Fibroblast of the aortic adventitia (primary cell): ENCODE measurements around the gene MTHFD1. TPM values are rescaled to one million over a fixed set of nuclear protein-coding genes. Genes with fewer than 3 reads are reported as not detected.

Experiments
- DNase-seq: peaks from one replicate; pipeline ENCODE4 v3.0.0-alpha.2; 2010; ENCODE audit warnings: low read depth
- H3K4me3 ChIP-seq: 2 replicates; pipeline ENCODE4 v1.5.1; 2011; ENCODE audit warnings: low read depth, mild to moderate bottlenecking, control low read depth, low read length, moderate library complexity
- CTCF ChIP-seq: IDR thresholded peaks from 2 replicates; pipeline ENCODE4 v1.5.1; 2011; ENCODE audit warnings: mild to moderate bottlenecking, low read length, control low read depth, inconsistent platforms; ENCODE audit not compliant: insufficient read depth
- total RNA-seq: library from RNA; depleted of rRNA; stranded (reverse); fragments of >200 nt; gene quantifications from 2 replicates; pipeline ENCODE4 v1.2.3, GENCODE V29; 2012; ENCODE audit warnings: low replicate concordance

MTHFD1 gene
- total RNA-seq, 1 donor, result 73.1 TPM

DNA sequence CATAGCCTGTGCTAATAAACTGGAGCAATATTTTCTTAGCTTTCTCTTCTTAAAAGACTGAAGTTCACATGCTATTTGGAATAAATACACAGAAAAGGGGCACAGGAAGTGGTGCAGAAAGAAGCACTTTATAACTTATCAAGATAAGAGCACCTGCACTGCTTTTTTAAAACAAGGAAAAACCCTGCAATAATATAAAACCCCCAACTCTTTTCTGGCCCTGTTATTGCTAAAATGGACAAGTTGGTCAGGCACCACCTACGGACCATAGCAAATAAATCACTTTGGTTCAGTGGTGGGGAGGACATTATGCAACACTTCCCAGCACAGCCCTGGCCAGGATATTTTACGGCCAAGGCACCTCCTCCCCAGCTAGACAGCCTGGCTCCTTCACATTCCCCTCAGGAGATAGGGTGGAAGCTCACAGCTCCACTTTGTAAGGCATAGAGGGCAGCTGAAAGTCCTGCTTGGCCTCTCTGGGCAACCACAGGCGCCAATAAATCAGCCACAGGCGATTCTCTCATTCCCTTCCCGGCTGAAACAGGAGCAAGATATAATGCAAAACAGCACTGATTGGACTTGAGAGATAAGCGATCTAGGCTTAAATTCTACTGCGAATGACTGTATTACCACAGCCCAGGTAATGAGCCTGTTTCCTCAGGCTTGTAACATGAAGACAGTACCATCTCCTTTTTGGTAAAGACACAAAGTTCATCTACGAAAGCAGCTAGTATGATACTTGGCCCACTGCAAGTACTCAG lies 113.4 kb downstream of the MTHFD1 start:
- peak; percentile 32 for TF ChIP-seq CTCF
- DNase-seq, result peak; percentile 88
- peak overlapping the region; percentile 89 for H3K4me3 ChIP-seq

- TF ChIP-seq CTCF, result no peak
- peak overlapping the region; percentile 89 for H3K4me3 ChIP-seq
- DNase-seq, result no peak
Measured at GRCh38 chr14:64502456-64502855, 114.3 kb downstream of the MTHFD1 start.

DNA sequence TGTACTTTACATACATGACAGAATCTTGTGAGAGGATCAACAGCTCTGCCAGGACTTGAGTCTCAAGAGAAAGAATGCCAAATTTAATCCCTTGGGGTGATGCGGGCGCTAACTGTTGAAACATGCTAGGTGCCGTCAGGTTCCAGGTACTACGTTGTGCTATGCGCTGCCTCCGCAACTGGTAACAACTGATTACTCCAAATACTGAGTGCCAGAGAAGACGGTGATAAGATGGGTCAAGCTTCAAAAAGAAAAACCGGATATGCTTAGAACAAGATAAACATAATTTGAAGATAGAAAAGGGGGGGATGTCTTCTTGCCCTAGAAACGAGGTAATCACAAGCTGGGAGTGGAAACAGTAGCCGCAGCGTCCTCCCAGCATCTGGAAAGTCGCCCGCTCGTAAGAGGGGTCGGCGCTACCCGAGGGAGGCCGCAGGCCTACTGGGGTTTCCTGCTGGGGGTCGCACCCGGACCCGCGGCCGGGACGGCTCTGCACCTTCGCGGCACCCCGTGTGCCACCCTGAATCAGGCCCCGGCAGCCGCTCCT lies 114.8 kb downstream of the MTHFD1 start:
- no peak for TF ChIP-seq CTCF
- peak overlapping the region; percentile 89 for H3K4me3 ChIP-seq
- peak; percentile 19 for DNase-seq

GRCh38 chr14:64503434-64504309 lies 115.5 kb downstream of the MTHFD1 start, which contains the start of gene ZBTB25:
Gene ZBTB25, minus strand, starts transcription at chr14:64503838. Its CDS starts 13,305 bp downstream, at chr14:64490533.
- H3K4me3 ChIP-seq, result peak within 1 kb of the TSS; percentile 89
- TF ChIP-seq CTCF, result no peak
- peak; percentile 90 for DNase-seq

DNA sequence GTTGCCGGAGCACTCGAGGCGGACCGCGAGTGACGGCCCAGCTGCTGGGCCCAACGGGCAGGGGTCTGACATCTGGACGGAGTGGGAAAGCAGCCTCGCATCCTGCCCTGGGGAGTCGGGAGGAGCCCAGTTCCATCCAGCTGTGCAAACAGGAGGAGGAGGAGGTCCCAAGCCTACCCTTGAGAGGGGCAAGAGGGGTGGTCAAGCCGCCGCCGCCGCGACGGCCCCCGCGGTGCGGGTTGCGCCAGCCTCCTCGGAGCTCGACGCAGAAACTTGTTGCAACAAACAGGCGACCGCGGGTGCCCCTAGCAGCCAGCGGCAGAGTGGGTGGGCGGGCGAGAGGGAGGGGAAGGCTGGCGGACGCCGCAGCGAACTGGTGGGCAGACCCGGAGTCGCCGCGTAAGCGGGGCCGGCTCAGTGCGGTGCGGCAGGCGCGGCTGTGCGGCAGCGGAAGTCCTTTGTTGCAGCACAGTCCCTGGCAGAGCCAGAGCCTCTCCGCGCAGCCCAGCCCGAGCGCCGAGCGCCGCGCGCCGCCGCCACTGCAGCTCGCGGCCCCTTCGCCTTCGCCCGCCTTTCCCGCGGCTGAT lies 116.2 kb downstream of the MTHFD1 start, which contains the start of gene ZBTB1:
TSS of gene ZBTB1 (plus strand) at position 461 of the 587 bp plus-strand sequence. CDS start 16,735 bp downstream, outside the sequence.
- peak; percentile 80 for DNase-seq
- no peak for TF ChIP-seq CTCF
- H3K4me3 ChIP-seq, result peak within 1 kb of the TSS; percentile 89
